Endothelial cell of umbilical vein (primary cell): Measurements from ENCODE around the gene SDCCAG8. TPM values are rescaled to one million over a fixed set of nuclear protein-coding genes. Genes with fewer than 3 reads are reported as not detected.
A peak's percentile ranks its signal among the peaks of the same experiment; 100 is the strongest.

ENCODE experiments used
- BruUV-seq: library from RNA; stranded (reverse); fragments of 400-500 nt; replicated peaks from 2 replicates; lab custom pipeline; 2021; lab: Mats Ljungman, UMichigan
- CTCF ChIA-PET: fragments of 300-600, 350-600 bp; sonication (Branson Sonifier 250); formaldehyde crosslinking; loops from one replicate; lab custom pipeline; 2021; ENCODE audit warnings: antibody characterized with exemption, inconsistent platforms; lab: Charles Lee
- POLR2A ChIA-PET: fragments of 300-600, 350-600 bp; sonication (Branson Sonifier 250); formaldehyde crosslinking; loops from one replicate; lab custom pipeline; 2021; ENCODE audit warnings: antibody characterized with exemption, inconsistent platforms; lab: Charles Lee
- DNase-seq: peaks from one replicate; pipeline ENCODE4 v3.0.0-alpha.2; 2011; ENCODE audit warnings: low read depth, low spot score
- FAIRE-seq: peaks from 2 replicates; lab custom pipeline; 2011; peaks lifted over from hg19 to GRCh38; lab: Jason Lieb, UNC
- H2AFZ ChIP-seq: 2 replicates; pipeline ENCODE4 v1.6.0; 2012; ENCODE audit warnings: low read depth, low read length, control low read depth, inconsistent platforms
- H3K27ac ChIP-seq: 2 replicates; pipeline ENCODE4 v1.5.1; 2011; ENCODE audit warnings: low read depth, mild to moderate bottlenecking, control low read depth, low read length, moderate library complexity; ENCODE audit not compliant: insufficient read depth
- H3K27me3 ChIP-seq, 2 experiments: 2 replicates each; pipeline versions ENCODE4 v1.6.0 to v1.6.1; 2011; ENCODE audit warnings: low read length in 2 of 2, mixed read lengths in 1 of 2; ENCODE audit not compliant: control insufficient read depth in 2 of 2, insufficient read depth in 2 of 2
- H3K36me3 ChIP-seq, 2 experiments: 2 replicates in 1 of 2; 3 replicates in 1 of 2; pipeline ENCODE4 v1.5.1; 2011; ENCODE audit warnings: low read length in 2 of 2, mild to moderate bottlenecking in 1 of 2, moderate library complexity in 1 of 2; ENCODE audit not compliant: control insufficient read depth in 2 of 2, insufficient read depth in 2 of 2; ENCODE audit errors: extremely low read depth in 1 of 2
- H3K4me1 ChIP-seq: 3 replicates; pipeline ENCODE4 v1.5.1; 2011; ENCODE audit warnings: mild to moderate bottlenecking, low read length; ENCODE audit not compliant: control insufficient read depth, insufficient read depth; ENCODE audit errors: extremely low read depth
- H3K4me2 ChIP-seq: 2 replicates; pipeline ENCODE4 v1.6.1; 2011; ENCODE audit warnings: low read length, control low read depth, mixed read lengths; ENCODE audit not compliant: insufficient read depth
- H3K4me3 ChIP-seq, 3 experiments: fragments of 200-600 bp in 1 of 3; sonication (generic), shearing (Covaris generic) in 1 of 3; replicated peaks in 1 of 3; 2 replicates each; pipeline ENCODE4 v1.5.1; 2011 to 2016; ENCODE audit warnings: control low read depth in 3 of 3, low read length in 3 of 3, mild to moderate bottlenecking in 2 of 3, inconsistent platforms in 1 of 3, low read depth in 1 of 3, moderate library complexity in 1 of 3; ENCODE audit not compliant: insufficient read depth in 1 of 3
- H3K79me2 ChIP-seq: 2 replicates; pipeline ENCODE4 v1.6.0; 2012; ENCODE audit warnings: low read length, inconsistent platforms; ENCODE audit not compliant: control insufficient read depth, insufficient read depth
- H3K9ac ChIP-seq: replicated peaks from 2 replicates; pipeline ENCODE3; 2011; ENCODE audit warnings: low read length, control low read depth; ENCODE audit not compliant: insufficient read depth; ENCODE audit errors: extremely low read depth
- H3K9me1 ChIP-seq: replicated peaks from 3 replicates; pipeline ENCODE4 v1.6.0; 2011; ENCODE audit warnings: mild to moderate bottlenecking, low read length; ENCODE audit not compliant: control insufficient read depth, insufficient read depth; ENCODE audit errors: extremely low read depth
- H3K9me3 ChIP-seq: replicated peaks from 2 replicates; pipeline ENCODE4 v1.5.1; 2012; ENCODE audit warnings: low read length, inconsistent platforms; ENCODE audit not compliant: control insufficient read depth, insufficient read depth
- H4K20me1 ChIP-seq: replicated peaks from 2 replicates; pipeline ENCODE3; 2011; ENCODE audit warnings: mild to moderate bottlenecking, low read length; ENCODE audit not compliant: control insufficient read depth, insufficient read depth; ENCODE audit errors: extremely low read depth
- EZH2 ChIP-seq: IDR thresholded peaks from 2 replicates; pipeline ENCODE4 v1.6.1; 2012; ENCODE audit warnings: borderline replicate concordance, low read depth, mild to moderate bottlenecking, moderate library complexity, low read length, inconsistent platforms; ENCODE audit not compliant: severe bottlenecking
- FOS ChIP-seq: IDR thresholded peaks from 2 replicates; pipeline ENCODE4 v1.6.1; 2011; ENCODE audit warnings: mild to moderate bottlenecking, low read length, moderate library complexity, borderline replicate concordance; ENCODE audit not compliant: insufficient read depth
- GATA2 ChIP-seq: IDR thresholded peaks from 2 replicates; pipeline ENCODE4 v1.7.0; 2011; ENCODE audit warnings: low read depth, mild to moderate bottlenecking, moderate library complexity, mixed read lengths, low read length; ENCODE audit not compliant: insufficient read length, insufficient read depth
- JUN ChIP-seq: IDR thresholded peaks from 2 replicates; pipeline ENCODE4 v1.6.1; 2011; ENCODE audit warnings: borderline replicate concordance, low read depth; ENCODE audit not compliant: insufficient read length, insufficient read depth
- MYC ChIP-seq: IDR thresholded peaks from one replicate; pipeline ENCODE4 v1.6.1; 2011; ENCODE audit warnings: mild to moderate bottlenecking, low read depth, low read length
- POLR2A ChIP-seq: IDR thresholded peaks from 2 replicates; pipeline ENCODE4 v1.6.1; 2012; ENCODE audit warnings: low read depth, mild to moderate bottlenecking, control low read depth, low read length
- POLR2AphosphoS5 ChIP-seq: IDR thresholded peaks from 2 replicates; pipeline ENCODE4 v1.6.1; 2012; ENCODE audit warnings: low read depth, mild to moderate bottlenecking, control low read depth, low read length, moderate library complexity; ENCODE audit not compliant: insufficient read depth
- dilution Hi-C: fragments of 300-500 bp; cut with MboI; formaldehyde crosslinking; loops from one replicate; pipeline ENCODE4 v1.15.0; 2019; ENCODE audit warnings: low sequenced_read_pairs; ENCODE audit not compliant: extremely low pct_ligation_motif_present
- intact Hi-C: fragments of 100-400 bp; cut with micrococcal nuclease; formaldehyde crosslinking; loops from one replicate; pipeline ENCODE4 v1.10.0; 2022
- polyA plus RNA-seq, 4 experiments: library from polyadenylated mRNA; depleted of rRNA in 3 of 4; stranded (reverse) in 3 of 4; unstranded in 1 of 4; fragments of >200 nt; gene quantifications; 2 replicates each; pipeline versions ENCODE4 v1.2.1 to v1.2.3, GENCODE V29; 2011 to 2012; ENCODE audit warnings: missing spikeins in 1 of 4
- total RNA-seq: library from RNA; stranded (reverse); gene quantifications from 2 replicates; pipeline ENCODE4 v1.2.3, GENCODE V29; 2021
- TF ChIP-seq, protein P1 (sequence below), 2 donors: IDR thresholded peaks; 1 replicate in 1 of 2; 2 replicates in 1 of 2; pipeline ENCODE4 v1.5.1; 2011; ENCODE audit warnings: low read length in 2 of 2, mild to moderate bottlenecking in 2 of 2, moderate library complexity in 2 of 2, control low read depth in 1 of 2, inconsistent platforms in 1 of 2, low read depth in 1 of 2; ENCODE audit not compliant: insufficient read depth in 1 of 2; ENCODE audit errors: extremely low read depth in 1 of 2
- TF ChIP-seq, protein P2 (sequence below): IDR thresholded peaks from 2 replicates; pipeline ENCODE4 v1.6.1; 2011; ENCODE audit not compliant: insufficient read depth, insufficient read length

The SDCCAG8 gene
- total and polyA plus RNA-seq, 2 donors (not counting 3 experiments of a cell fraction or from before 2014, with no cell fraction given), result 14.6 to 25.7 TPM

DNA sequence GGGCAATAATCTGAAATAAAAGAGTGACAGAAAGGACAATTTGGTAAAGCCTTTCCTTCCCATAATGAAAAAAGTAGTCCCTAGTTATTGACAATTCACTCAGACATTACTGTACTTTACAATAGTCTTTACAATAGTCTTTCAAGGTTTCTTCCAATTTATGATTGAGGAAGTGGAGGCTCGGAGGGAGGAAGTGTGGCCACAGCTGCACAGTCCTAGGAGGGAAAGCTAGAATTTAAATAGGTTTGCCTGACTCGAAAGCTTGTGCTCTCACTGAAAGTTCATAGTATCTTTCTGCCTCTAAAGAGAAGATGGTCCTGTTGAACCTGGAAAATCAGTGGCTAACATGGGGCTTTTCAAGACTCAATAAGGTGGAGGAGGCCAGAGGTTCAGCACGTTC, 203.2 kb downstream of the SDCCAG8 start:
- Histone ChIP-seq H3K27ac (no peak overlapping the region), H3K27me3 (no peaks in the 10 kb centered on the region), H4K20me1 (no peaks in the 10 kb centered on the region), H3K9me1 (no peaks in the 10 kb centered on the region), H3K4me2 (no peak overlapping the region), H3K4me3 (no peak overlapping the region), H3K4me1 (no peaks in the 10 kb centered on the region), H2AFZ (no peak overlapping the region), H3K79me2 (no peaks in the 10 kb centered on the region), H3K36me3 (no peaks in the 10 kb centered on the region), H3K9ac (no peak overlapping the region), H3K9me3 (no peaks in the 10 kb centered on the region)
- TF ChIP-seq GATA2 (no peak), POLR2A (no peak), FOS (no peak), MYC (no peak), POLR2AphosphoS5 (no peak), EZH2 (no peak), JUN (no peak)
- TF ChIP-seq, protein P1, sequence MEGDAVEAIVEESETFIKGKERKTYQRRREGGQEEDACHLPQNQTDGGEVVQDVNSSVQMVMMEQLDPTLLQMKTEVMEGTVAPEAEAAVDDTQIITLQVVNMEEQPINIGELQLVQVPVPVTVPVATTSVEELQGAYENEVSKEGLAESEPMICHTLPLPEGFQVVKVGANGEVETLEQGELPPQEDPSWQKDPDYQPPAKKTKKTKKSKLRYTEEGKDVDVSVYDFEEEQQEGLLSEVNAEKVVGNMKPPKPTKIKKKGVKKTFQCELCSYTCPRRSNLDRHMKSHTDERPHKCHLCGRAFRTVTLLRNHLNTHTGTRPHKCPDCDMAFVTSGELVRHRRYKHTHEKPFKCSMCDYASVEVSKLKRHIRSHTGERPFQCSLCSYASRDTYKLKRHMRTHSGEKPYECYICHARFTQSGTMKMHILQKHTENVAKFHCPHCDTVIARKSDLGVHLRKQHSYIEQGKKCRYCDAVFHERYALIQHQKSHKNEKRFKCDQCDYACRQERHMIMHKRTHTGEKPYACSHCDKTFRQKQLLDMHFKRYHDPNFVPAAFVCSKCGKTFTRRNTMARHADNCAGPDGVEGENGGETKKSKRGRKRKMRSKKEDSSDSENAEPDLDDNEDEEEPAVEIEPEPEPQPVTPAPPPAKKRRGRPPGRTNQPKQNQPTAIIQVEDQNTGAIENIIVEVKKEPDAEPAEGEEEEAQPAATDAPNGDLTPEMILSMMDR (IDR thresholded peaks at IDR 0.05; ENCODE audit: extremely low read depth in 1 of 2, insufficient read depth in 1 of 2, low read depth in 1 of 2, low read length in 2 of 2), result no peak
- TF ChIP-seq, protein P2, sequence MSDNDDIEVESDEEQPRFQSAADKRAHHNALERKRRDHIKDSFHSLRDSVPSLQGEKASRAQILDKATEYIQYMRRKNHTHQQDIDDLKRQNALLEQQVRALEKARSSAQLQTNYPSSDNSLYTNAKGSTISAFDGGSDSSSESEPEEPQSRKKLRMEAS, result no peak
- intact Hi-C loops (no loop called here), dilution Hi-C loops (no loop called here)
- no TSS peak for BruUV-seq
- CTCF ChIA-PET, result interaction anchor here (0.9 to 1.0 kb wide), 2 partner anchors 10 to 34 kb away, joined by 3 read pairs; no protein-coding TSS in a partner anchor
- DNase-seq, result peak; percentile 9
- FAIRE-seq, result no peak
- POLR2A ChIA-PET, result no interaction called here
